GM21515 (cell line): ENCODE data around the gene BRSK1.

Source experiments
- ATAC-seq: cut with Tn5 transposase; IDR thresholded peaks from one replicate; pipeline ENCODE4 v1.9.1; 2021; ENCODE audit not compliant: unreplicated experiment

Gene BRSK1

DNA sequence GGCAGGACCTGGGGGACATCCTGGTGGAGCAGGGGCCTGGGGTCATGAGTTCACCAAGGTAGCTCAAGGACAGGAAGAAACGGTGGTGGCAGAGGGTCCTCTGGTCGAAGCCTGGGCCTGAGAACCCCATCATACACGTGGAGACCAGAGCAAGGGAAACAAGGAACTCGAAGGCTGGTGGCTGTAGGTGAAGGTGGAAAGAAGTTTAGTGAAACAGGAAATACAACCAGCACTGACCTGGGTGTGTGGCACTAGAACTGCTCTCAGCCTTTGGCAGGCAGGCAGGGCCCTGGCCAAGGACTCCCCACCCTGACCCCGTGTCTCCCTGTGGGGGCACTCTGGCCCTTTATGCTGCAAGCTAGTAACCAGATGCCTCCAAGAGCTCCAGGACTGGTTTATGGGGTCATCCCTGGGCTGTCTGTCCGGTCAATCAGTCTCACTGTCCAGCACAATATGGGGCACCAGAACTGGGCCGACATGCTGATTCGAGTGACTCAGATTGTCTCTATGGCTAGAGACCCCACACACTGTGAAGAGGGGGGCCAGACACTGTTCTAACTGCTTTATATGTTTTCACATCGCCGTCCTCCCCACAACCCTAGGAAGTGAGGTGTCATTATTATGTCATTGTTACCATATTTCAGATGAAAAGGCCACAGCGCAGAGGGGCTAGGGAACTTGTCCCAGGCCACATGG is 67.0 kb downstream of the BRSK1 start:
- ATAC-seq = no peak

DNA sequence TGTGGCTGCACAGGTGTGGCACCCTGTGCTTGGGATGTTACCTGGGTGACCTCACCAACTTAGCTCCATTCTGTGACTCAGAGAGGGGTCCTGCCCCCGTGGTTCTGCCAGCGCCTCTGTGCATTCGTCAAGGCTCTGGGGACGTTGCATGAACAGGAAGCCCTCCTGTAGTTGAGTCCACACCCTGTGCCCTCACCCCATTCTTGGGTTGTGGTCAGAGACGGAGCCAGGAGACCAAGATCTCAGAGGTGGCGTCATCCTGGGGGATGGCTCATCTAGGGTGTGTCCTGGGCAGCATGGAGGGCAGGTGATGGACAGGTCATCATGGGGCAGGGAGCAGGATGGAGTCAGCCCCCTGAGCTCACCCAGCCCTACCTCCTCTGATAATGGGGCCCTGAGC is 68.2 kb downstream of the BRSK1 start:
- no peak for ATAC-seq

DNA sequence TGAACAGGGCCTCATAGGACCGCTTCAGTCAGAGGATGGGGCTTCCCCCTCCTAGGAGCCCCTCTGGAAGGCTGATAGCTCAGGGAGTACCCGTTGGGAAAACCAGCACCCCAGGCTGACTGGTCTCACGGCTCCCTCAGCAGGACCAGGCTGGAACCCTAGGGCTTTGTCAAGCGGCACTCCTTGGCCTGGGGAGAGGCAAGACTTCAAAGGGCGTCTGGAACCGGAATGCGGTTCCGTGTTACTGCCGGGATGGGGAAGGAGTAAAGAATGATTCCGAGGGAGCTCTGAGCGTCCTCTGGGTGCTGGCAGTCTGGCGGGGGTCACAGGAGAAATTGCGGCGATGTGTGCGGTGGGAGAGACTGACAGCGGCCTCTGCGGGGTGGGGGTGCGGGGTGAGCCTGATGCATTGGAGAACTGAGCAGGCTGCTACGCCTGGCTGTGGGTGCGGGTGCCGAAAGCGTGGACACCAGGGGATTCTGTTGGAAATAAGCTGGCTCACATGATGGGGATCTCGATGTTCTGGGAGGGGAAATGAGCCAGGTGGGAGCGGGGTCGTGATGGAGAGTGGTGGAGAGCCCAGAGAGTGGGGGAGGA is 68.8 kb downstream of the BRSK1 start:
- no peak for ATAC-seq

DNA sequence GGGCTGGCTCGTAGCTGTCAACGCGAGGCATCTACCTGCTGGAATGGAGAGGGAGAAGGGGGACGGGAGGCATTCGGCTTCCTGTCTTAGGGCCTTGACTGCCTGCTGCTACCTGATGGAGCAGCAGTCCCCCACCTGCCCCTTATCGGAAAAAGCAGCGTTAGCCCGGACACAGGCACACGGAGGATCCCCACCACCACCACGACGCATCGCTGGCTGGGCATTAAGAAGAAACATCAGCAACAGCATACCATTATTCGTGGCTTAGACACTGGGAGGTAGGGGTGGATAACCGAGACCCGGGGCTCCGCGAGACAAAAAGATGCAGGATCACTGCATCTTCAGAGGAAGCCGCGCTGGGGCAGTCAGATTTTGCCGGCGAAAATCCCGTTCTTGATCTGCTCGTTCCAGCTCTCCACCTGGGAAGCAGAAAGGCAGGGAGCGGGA is 69.6 kb downstream of the BRSK1 start:
- no peak for ATAC-seq

DNA sequence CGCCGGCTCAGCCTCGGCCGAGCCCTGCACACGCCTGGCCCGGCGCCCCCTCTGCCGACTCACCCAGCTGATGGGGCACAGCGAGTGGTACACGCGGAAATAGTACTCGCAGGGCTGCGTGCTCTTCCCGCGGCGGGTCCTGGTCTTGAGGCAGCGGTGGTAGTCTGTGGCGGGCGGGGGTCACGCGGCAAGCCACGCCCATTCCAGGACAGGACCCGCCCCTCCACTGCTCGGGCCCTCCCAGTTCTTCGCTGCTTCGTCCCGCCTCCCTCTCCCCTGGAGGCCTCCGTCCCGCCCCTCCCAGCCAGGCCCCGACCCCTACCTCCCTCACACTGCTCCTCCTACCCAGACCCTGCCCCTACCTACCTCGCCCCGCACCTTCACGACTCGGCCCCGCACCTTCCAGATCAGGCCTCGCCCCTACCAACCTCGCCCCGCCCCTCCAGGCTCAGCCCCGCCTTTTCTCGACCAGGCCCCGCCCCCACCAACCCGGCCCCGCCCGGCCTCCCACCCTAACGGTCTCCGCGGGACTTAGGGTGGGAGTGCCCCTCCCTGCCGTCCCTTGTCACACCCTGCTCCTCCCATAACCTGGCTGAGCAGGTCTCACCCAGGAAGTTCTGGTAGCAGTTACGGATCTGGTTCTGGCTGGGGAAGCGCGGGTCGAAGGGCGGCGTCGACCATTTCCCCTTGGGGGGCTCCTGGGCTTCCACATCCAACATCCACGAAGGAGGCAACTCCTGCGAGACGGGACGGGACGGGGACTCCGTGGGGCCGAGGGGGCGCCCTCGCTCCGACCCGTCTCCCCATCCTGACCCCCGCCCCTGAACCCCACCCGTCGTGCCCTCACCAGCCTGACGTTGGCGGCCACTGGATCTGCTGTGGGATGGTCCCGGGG is 70.3 kb downstream of the BRSK1 start:
- ATAC-seq = no peak

DNA sequence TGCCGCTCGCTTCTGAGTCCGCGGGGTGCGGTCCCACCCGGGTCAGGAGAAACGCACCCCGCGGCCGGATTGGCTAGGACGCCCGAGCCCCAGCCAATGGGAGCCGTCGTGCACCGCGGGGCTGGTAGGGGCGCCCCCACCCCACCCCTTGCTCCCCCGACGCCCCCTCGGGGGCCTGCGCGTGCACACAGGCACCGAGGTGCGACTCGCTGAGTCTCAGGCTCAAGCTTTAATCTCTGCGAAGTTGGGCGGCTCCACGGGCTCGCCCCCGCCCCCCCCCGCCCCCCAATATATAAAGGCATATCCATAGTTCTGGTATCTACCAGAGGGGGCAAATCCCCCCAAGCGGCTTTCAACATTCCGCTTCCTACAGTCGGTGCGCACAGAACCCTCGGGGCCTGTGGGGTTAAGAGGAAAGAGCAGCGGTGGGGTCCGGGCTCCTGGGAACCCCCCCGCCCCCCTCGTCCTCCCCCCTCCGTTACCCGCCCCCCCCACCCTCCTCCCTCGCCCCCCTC is 71.0 kb downstream of the BRSK1 start, which contains the start of gene COX6B2:
Gene COX6B2, minus strand, starts transcription at position 22 of the 515 bp plus-strand sequence. CDS start 198 bp downstream, outside the sequence.
- no peak for ATAC-seq

DNA sequence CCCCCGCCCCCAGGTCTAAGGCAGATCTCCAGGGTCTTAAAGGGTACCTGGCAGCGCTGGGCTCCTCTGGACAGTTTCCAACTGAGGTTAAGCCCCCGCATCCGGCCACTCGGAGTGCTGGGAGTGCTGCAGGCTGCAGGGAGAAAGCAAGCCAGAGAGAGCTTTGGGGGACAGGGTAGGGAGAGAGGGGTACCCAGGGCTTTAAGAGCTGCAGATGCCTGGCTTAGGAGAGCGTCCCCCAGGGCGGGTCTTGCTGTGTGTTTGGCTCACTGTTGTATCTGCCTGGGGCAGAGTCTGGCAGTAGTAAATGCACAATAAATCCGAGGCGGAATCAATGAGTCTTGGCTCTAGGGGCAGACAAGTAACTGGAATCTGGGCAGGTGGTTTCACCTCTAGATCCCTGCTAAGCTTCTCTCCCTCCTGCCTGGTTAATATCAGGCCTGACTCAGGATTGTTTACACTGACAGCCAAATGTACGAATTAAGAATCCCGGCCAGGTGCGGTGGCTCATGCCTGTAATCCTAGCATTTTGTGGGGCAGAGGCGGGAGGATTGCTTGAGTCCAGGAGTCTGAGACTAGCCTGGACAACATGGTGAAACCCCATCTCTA is 71.5 kb downstream of the BRSK1 start:
- ATAC-seq = no peak

DNA sequence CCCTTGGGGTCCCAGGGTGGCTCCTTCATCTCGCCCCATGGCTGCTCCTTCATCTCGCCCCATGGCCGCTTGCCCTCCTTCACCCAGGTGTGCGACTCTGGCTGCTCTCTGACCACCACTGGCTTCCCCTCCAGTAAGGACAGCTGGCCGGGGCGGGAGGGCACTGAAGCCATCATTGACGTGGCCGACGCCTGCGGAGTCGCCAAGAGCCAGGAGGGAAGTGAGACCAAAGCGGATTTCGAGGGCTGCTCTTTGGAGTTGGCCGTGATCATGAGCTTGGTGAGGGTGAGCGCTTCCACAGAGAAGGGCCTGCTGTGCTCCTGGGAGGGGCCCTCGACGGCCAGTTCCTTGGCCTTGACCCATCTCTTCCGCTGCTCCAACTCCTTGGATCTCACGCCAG is 74.7 kb downstream of the BRSK1 start:
- ATAC-seq = no peak

DNA sequence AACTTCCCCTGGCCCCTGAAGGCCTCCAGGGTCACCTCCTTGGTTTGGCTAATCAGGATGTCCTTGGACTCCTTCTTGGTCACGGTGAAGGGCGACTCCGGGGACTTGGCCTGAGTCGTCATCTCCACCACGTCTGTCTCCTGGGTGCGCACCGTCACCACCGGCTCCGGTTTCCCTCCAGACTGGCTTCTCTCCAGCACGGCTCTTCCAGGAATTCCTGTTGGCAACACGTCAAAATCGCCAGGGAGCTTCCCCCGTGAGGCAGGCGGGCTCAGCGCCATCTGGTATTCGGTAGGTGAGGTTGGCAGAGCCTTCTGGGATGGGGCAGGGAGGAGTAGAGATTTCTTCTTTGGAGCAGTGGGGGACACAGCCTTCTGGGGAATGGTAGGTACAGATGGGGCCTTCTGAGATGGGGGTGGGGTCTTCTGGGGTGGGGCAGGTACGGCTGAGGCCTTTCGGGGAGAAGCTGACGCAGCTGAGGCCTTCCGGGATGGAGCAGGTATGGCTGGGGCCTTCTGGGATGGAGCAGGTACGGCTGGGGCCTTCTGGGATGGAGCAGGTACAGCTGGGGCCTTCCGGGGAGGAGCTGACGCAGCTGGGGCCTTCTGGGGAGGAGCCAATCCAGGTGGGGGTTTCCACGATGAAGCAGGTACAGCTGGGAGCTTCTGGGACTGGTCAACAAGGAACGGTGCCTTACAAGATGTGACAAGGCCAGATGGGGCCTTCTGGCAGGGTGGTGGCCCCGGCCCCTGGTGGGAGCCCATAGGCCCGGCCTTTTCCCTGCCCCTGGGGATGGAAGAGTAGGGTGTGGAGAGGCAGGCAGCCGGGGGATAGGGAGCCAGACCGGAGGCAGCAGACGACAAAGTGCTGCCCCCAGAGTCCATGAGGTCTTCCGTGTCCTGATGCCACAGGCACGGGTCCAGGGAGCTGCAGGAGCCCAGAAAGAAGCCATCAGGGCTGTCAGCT is 75.4 kb downstream of the BRSK1 start:
- no peak for ATAC-seq

DNA sequence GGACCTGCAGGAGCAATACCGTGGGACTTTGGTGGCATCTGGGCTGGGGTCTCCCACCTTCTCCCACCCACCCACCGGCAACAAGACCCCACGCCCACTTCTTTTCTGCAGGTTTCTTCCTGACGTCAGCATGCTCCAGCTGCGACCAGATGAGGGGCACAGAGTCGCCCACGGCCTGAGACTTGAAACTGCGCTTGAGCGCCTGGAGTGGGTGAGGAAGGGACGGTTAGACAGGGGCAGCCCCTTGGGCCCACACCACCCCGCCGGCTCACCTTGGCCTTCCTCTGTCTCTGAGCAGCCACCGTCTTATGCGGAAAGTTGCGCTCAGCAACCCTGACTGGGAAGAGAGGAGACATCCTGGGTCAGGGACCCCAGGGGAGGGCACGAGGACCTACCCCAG is 77.1 kb downstream of the BRSK1 start:
- no peak for ATAC-seq
